ENCODE results near the gene RBM41.

The RBM41 gene

DNA sequence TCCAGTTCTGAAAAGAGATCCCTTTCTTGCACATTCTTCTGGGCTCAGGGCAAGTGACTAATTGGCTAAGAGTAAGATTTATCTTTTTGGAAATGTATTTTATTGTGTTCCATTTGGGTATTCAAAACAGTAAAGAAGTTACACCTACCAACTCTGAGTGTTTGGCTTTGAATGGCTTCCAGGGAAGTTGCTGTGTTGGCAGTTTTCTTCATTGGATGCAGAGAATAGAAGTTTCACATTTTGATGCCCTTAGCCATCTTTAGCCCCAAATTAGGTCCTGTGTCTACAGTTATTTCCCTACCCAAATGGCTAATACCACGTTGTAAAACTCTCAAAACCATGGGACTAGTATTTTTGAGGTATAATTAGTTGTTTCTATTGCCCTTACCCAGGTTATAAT is 88.9 kb downstream of the RBM41 start:
- no peak for DNase-seq (ENCODE audit: low read depth)

DNA sequence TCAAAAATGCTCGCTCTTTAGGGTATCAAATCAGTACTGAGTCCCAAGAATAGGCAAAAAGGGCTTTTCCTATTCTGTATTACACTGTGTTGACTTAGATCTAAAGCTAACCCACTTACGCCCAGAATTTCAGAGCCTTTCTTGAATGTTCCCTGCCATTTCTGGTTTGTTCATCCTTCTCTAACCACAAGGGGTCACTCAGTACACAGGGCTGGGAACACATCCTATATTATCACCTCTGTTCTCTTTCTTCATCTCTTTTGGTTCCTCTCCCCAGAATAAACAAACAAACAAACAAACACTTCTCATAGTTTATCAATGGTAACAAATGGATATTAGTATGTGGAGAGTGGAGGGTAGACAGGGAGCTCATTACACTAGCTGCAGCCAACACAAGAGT is 93.1 kb downstream of the RBM41 start:
- no peak for DNase-seq (ENCODE audit: low read depth)

DNA sequence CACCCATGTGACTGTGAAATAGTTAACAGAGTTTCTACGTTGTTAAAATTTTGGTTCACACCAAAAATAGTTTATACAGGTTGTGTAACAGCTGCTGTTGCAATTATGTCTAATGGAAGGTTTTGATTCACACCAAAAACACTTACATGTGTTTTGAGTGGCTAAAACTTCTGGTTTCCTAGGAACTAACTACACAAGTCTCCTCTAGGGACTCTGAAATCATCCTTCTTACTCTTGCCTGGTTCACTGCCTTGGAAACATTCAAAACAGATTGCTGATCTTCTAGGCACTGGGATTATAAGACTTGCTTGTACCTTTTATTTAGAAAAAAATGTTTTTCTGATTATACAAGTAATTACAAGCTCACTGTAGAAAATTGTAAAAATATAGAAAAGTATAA is 103.7 kb downstream of the RBM41 start:
- no peak for DNase-seq (ENCODE audit: low read depth)
